GM23338 (cell line): ENCODE measurements around the gene ADPRHL1. TPM values are rescaled to one million over a fixed set of nuclear protein-coding genes. Genes with fewer than 3 reads are reported as not detected.

Experiments used
- ATAC-seq: fragments of 200-7000 bp; cut with Tn5 transposase; 3 replicates; pipeline ENCODE4 v1.9.1; 2020
- DNase-seq: peaks from one replicate; pipeline ENCODE4 v3.0.0-alpha.2; 2015; ENCODE audit warnings: low spot score
- H2AFZ ChIP-seq: fragments of 200-600 bp; sonication (generic); 2 replicates; pipeline ENCODE4 v1.8.0; 2016; ENCODE audit warnings: antibody characterized with exemption, mild to moderate bottlenecking, moderate library complexity
- H3F3A ChIP-seq: fragments of 200-600 bp; sonication (generic); replicated peaks from 2 replicates; pipeline ENCODE4 v1.8.0; 2017; ENCODE audit warnings: antibody characterized with exemption, mixed run types, low read depth
- H3K27ac ChIP-seq: fragments of 200-600 bp; sonication (generic); 2 replicates; pipeline ENCODE4 v1.6.1; 2016; ENCODE audit warnings: low read depth
- H3K27me3 ChIP-seq: fragments of 200-600 bp; sonication (generic); 2 replicates; pipeline ENCODE4 v1.8.0; 2016; ENCODE audit warnings: mild to moderate bottlenecking, mixed run types, moderate library complexity; ENCODE audit not compliant: insufficient read depth
- H3K36me3 ChIP-seq: fragments of 200-600 bp; sonication (generic); 2 replicates; pipeline ENCODE4 v1.8.0; 2016; ENCODE audit warnings: mild to moderate bottlenecking; ENCODE audit not compliant: insufficient read depth
- H3K4me1 ChIP-seq: fragments of 200-600 bp; sonication (generic); 2 replicates; pipeline ENCODE4 v1.8.0; 2016; ENCODE audit warnings: mild to moderate bottlenecking, moderate library complexity; ENCODE audit not compliant: insufficient read depth
- H3K4me2 ChIP-seq: fragments of 200-600 bp; sonication (generic); 2 replicates; pipeline ENCODE4 v1.7.1; 2017; ENCODE audit warnings: mixed run types
- H3K4me3 ChIP-seq: fragments of 200-600 bp; sonication (generic); 2 replicates; pipeline ENCODE4 v1.6.1; 2016; ENCODE audit warnings: mixed run types
- H3K79me2 ChIP-seq: fragments of 200-600 bp; sonication (generic); replicated peaks from 2 replicates; pipeline ENCODE4 v1.8.0; 2017; ENCODE audit warnings: mild to moderate bottlenecking; ENCODE audit not compliant: insufficient read depth
- H3K9me2 ChIP-seq: fragments of 200-600 bp; sonication (generic); 2 replicates; pipeline ENCODE4 v1.8.0; 2017; ENCODE audit not compliant: insufficient read depth
- H4K20me1 ChIP-seq: fragments of 200-600 bp; sonication (generic); replicated peaks from 2 replicates; pipeline ENCODE4 v1.8.0; 2017; ENCODE audit warnings: mild to moderate bottlenecking; ENCODE audit not compliant: insufficient read depth
- H3K27ac Mint-ChIP-seq: 2 replicates; pipeline ENCODE4 v1.8.0; 2020; ENCODE audit warnings: inconsistent platforms, mild to moderate bottlenecking, moderate library complexity, mixed read lengths
- H3K27me3 Mint-ChIP-seq: 3 replicates; pipeline ENCODE4 v1.8.0; 2022; ENCODE audit warnings: low read depth, mild to moderate bottlenecking, moderate library complexity, mixed read lengths, inconsistent platforms; ENCODE audit not compliant: insufficient read depth, poor library complexity
- H3K36me3 Mint-ChIP-seq: 3 replicates; pipeline ENCODE4 v1.8.0; 2021; ENCODE audit warnings: low read depth, mild to moderate bottlenecking, inconsistent platforms, moderate library complexity, mixed read lengths
- H3K4me1 Mint-ChIP-seq: 3 replicates; pipeline ENCODE4 v1.8.0; 2020; ENCODE audit warnings: mild to moderate bottlenecking, inconsistent platforms, mixed read lengths
- H3K4me3 Mint-ChIP-seq: 3 replicates; pipeline ENCODE4 v1.8.0; 2021; ENCODE audit warnings: moderate library complexity, mild to moderate bottlenecking, inconsistent platforms, mixed read lengths
- H3K9me3 Mint-ChIP-seq: 3 replicates; pipeline ENCODE4 v1.8.0; 2020; ENCODE audit warnings: moderate library complexity, mild to moderate bottlenecking, inconsistent platforms, mixed read lengths
- CTCF ChIP-seq, 2 experiments: fragments of 200-600 bp in 1 of 2; sonication (generic) in 1 of 2; conservative IDR thresholded peaks; 2 replicates each; pipeline versions ENCODE4 v1.5.1 to v1.6.1; 2016 to 2017; ENCODE audit warnings: antibody characterized with exemption in 2 of 2, low read depth in 2 of 2, mild to moderate bottlenecking in 2 of 2, moderate library complexity in 1 of 2
- EZH2 ChIP-seq: fragments of 200-600 bp; sonication (generic); IDR thresholded peaks from one replicate; pipeline ENCODE4 v1.8.0; 2017; ENCODE audit warnings: antibody characterized with exemption, mild to moderate bottlenecking, low read depth; ENCODE audit not compliant: unreplicated experiment
- EZH2phosphoT487 ChIP-seq: fragments of 200-600 bp; sonication (generic); IDR thresholded peaks from one replicate; pipeline ENCODE4 v1.8.1; 2018; ENCODE audit warnings: antibody characterized with exemption; ENCODE audit not compliant: unreplicated experiment
- JUNB ChIP-seq: IDR thresholded peaks from one replicate; pipeline ENCODE4 v1.6.1; 2016; ENCODE audit warnings: antibody characterized with exemption; ENCODE audit not compliant: unreplicated experiment
- POLR2AphosphoS5 ChIP-seq: IDR thresholded peaks from 2 replicates; pipeline ENCODE4 v1.6.1; 2016; ENCODE audit warnings: antibody characterized with exemption, low read depth
- REST ChIP-seq: IDR thresholded peaks from one replicate; pipeline ENCODE4 v1.6.1; 2018; ENCODE audit warnings: antibody characterized with exemption; ENCODE audit not compliant: unreplicated experiment
- ZNF331 ChIP-seq: fragments of 250-450 bp; sonication (Bioruptor Pico); IDR thresholded peaks from 2 replicates; pipeline ENCODE4 v1.5.0; 2020; ENCODE audit warnings: low read depth, mild to moderate bottlenecking, moderate library complexity
- ZNF462 ChIP-seq: fragments of 250-450 bp; sonication (Bioruptor Pico); IDR thresholded peaks from 2 replicates; pipeline ENCODE4 v1.5.0; 2020; ENCODE audit warnings: mild to moderate bottlenecking, moderate library complexity
- polyA plus RNA-seq: library from polyadenylated mRNA; unstranded; fragments of >200 nt; fragmentation: Nextera tagmentation; extraction: Ambion mirVana; gene quantifications from 2 replicates; pipeline ENCODE4 v1.2.1, GENCODE V29; 2016
- total RNA-seq: library from RNA; depleted of rRNA; stranded (reverse); fragments of >200 nt; shearing (Covaris generic); gene quantifications from 2 replicates; pipeline ENCODE4 v1.2.3, GENCODE V29; 2014

Gene ADPRHL1
- total and polyA plus RNA-seq, 2 experiments from 2014 or later, result 0.80 to 1.0 TPM

GRCh38 chr13:113393226-113393562 lies 60.1 kb downstream of the ADPRHL1 start:
- Mint-ChIP-seq H3K36me3 (peaks cover 33% of the 10 kb centered on the region), H3K9me3 (peaks cover 33% of the 10 kb centered on the region), H3K4me1 (peaks cover 19% of the 10 kb centered on the region), H3K27ac (peak overlapping the region; percentile 82; the same call in 1 of the 2 replicates), H3K27me3 (peaks cover 13% of the 10 kb centered on the region), H3K4me3 (peak overlapping the region; percentile 82)
- peak overlapping the region; percentile 80 for H3K4me2 ChIP-seq
- H3K4me1 ChIP-seq, result peaks cover 14% of the 10 kb centered on the region; the same call in 1 of the 2 replicates
- 0 out of 2 replicates have a peak, but pooled peaks cover 7% of the 10 kb centered on the region for H3F3A ChIP-seq
- no peak overlapping the region for H3K27ac ChIP-seq
- H3K4me3 ChIP-seq, result peak overlapping the region; percentile 56
- no peaks in the 10 kb centered on the region for H3K9me2 ChIP-seq
- DNase-seq, result no peak
- no peaks in the 10 kb centered on the region for H3K79me2 ChIP-seq
- no peaks in the 10 kb centered on the region for H4K20me1 ChIP-seq
- TF ChIP-seq EZH2, result no peak
- TF ChIP-seq EZH2phosphoT487, result no peak
- no peak for TF ChIP-seq ZNF331
- TF ChIP-seq REST, result no peak
- TF ChIP-seq ZNF462 (CRISPR knock-in tag), result no peak
- TF ChIP-seq POLR2AphosphoS5, result no peak
- TF ChIP-seq JUNB, result no peak
- TF ChIP-seq CTCF (conservative IDR thresholded peaks at IDR 0.05; ENCODE audit: low read depth in 2 of 2), result no peak
- H3K36me3 ChIP-seq, result peaks cover 5% of the 10 kb centered on the region; the same call in 1 of the 2 replicates
- H3K27me3 ChIP-seq, result no peaks in the 10 kb centered on the region
- no peak for ATAC-seq
- H2AFZ ChIP-seq, result no peak overlapping the region
